NB4 (cell line): Measurements from ENCODE around the gene ARHGEF17.

Experiments
- CTCF ChIP-seq: IDR thresholded peaks from one replicate; pipeline ENCODE4 v1.5.1; 2012; ENCODE audit warnings: low read depth, low read length
- MAX ChIP-seq: IDR thresholded peaks from 2 replicates; pipeline ENCODE4 v1.6.1; 2011; ENCODE audit warnings: low read depth, low read length

GRCh38 chr11:73399159-73399590 is 91.1 kb downstream of the ARHGEF17 start:
- no peak for TF ChIP-seq CTCF
- no peak for TF ChIP-seq MAX
